C4-2B (cell line): Measurements from ENCODE around the gene SSBP2.
"Not testable (repeated sequence)": the region's sequence is repeated elsewhere in the genome, so short reads cannot be mapped to it uniquely, and the experiment has no call there.

Experiments used
- H3K27ac ChIP-seq: fragments of 450-650 bp; 2 replicates; pipeline ENCODE4 v1.5.1; 2017
- CTCF ChIP-seq: fragments of 450-650 bp; conservative IDR thresholded peaks from 2 replicates; pipeline ENCODE4 v1.5.1; 2017; ENCODE audit warnings: mild to moderate bottlenecking
- ZFX ChIP-seq: fragments of 450-650 bp; IDR thresholded peaks from 2 replicates; pipeline ENCODE4 v1.6.1; 2017

The SSBP2 gene

GRCh38 chr5:81422671-81423070, 328.2 kb downstream of the SSBP2 start:
- TF ChIP-seq ZFX (no peak), CTCF (no peak)
- H3K27ac ChIP-seq = no peak overlapping the region

GRCh38 chr5:81420039-81420667, 330.7 kb downstream of the SSBP2 start:
- TF ChIP-seq ZFX (no peak), CTCF (no peak)
- H3K27ac ChIP-seq = no peak overlapping the region

GRCh38 chr5:81418606-81419005, 332.3 kb downstream of the SSBP2 start:
- TF ChIP-seq ZFX (no peak), CTCF (no peak)
- H3K27ac ChIP-seq = no peak overlapping the region

GRCh38 chr5:81417052-81417451, 333.8 kb downstream of the SSBP2 start:
- TF ChIP-seq CTCF (no peak), ZFX (no peak)
- no peak overlapping the region for H3K27ac ChIP-seq

- no peak overlapping the region for H3K27ac ChIP-seq
- TF ChIP-seq ZFX (no peak), CTCF (no peak)
Observed at GRCh38 chr5:81409896-81410295, 341.0 kb downstream of the SSBP2 start.

GRCh38 chr5:81409361-81409760, 341.5 kb downstream of the SSBP2 start:
- no peak overlapping the region for H3K27ac ChIP-seq
- TF ChIP-seq ZFX = no peak
- no peak for TF ChIP-seq CTCF

- TF ChIP-seq ZFX = no peak
- TF ChIP-seq CTCF = no peak
- no peak overlapping the region for H3K27ac ChIP-seq
Observed at GRCh38 chr5:81408496-81408895, 342.4 kb downstream of the SSBP2 start.

GRCh38 chr5:81407811-81408210, 343.1 kb downstream of the SSBP2 start:
- H3K27ac ChIP-seq = not testable (repeated sequence)
